RPMI7951 (cell line): Measurements from ENCODE around the gene GPC6. TPM values are rescaled to one million over a fixed set of nuclear protein-coding genes. Genes with fewer than 3 reads are reported as not detected.
A peak's percentile ranks its signal among the peaks of the same experiment; 100 is the strongest.

Experiments used
- DNase-seq: peaks from one replicate; pipeline ENCODE4 v3.0.0-alpha.2; 2012; ENCODE audit warnings: low read depth
- total RNA-seq: library from RNA; depleted of rRNA; stranded (reverse); fragments of >200 nt; shearing (Covaris generic); gene quantifications from 2 replicates; pipeline ENCODE4 v1.2.3, GENCODE V29; 2014

GPC6 gene
- total RNA-seq, 1 experiment from 2014 or later, result under 0.01 TPM

DNA sequence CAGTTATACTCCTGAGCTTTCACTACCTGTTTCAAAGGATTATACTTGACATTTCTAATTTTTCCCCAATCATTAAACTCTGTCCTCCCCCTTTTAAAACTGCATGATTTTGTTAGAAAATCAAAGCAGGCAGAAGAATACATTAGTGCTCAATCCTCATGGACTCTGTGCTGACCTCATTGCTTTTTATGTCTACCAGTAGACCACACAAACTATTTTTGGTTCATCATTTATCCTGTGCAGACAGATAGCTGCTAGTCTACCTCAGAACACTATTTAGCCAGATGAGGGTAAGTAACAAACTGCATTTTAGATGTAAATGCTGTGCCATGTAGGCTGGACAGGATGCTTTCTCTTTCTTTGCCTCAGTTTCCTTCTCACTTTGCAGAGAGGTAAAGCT is 1016.9 kb downstream of the GPC6 start:
- DNase-seq, result no peak

DNA sequence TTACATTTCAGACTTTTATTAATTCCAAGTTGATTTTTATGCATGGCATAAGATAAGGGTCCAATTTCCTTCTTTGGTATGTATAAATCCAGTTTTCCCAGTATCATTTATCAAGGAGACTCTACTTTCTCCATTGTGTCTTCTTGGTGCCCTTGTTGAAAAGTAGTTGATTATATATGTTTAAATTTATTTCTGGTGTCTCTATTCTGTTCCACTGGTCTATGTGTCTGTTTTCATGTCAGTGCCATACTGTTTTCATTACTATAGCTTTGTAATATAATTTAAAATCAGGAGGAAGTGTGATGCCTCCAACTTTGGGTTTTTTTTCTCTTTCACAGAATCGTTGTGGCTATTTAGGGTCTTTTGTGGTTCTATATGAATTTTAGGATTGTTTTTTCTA is 1019.9 kb downstream of the GPC6 start:
- no peak for DNase-seq

DNA sequence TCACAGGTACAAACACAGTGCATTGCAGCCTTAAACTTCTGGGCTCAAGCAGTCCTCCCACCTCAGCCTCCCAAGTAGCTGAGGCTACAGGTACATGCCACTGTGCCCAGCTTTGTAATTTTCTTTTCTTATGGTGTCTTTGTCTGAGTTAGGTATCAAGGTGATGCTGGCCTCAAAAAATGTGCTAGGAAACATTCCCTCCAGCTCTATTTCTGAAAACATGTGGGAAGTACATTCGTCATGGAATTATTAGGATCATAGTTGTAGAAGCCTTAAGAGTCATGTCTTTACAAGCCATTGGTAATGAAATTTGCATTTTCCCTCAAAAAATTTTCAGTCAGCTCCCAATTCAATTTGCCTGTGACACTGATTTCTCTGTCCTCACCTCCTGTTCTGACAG is 1021.3 kb downstream of the GPC6 start:
- DNase-seq, result no peak

DNA sequence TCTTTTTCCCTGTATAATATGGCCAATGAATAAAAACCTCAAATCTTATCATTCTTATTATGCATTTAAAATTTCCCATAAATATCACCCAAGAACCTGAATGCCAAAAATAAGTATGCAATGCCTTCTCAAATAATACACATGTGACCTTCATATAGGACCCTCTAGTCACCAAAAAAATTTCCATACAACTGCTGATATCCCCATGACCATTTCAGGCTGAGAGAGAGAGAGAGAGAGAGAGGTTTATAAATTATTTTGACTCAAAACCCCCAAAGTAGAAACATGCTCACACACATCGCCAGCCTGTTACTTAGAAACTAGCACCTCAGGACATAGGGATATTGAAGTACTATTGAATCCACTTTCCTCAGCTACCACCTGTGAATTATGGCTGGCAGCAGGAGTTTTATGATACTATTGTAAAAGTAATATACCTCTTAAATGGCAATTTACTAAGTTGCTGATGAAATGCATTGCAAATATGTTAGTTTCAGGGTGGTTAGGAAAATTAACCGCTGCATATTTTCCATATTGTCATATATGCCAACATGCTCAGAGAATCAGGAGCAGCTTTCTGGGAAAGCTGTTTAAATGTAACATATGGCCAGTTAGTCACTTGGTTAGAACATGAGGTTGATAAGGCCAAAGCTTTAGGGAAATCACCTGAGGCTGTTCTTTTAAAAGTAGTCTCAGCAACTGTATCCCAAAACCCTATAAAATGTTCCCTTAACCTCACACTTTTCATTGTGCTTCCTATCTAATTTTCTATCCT is 1022.0 kb downstream of the GPC6 start:
- DNase-seq, result no peak

DNA sequence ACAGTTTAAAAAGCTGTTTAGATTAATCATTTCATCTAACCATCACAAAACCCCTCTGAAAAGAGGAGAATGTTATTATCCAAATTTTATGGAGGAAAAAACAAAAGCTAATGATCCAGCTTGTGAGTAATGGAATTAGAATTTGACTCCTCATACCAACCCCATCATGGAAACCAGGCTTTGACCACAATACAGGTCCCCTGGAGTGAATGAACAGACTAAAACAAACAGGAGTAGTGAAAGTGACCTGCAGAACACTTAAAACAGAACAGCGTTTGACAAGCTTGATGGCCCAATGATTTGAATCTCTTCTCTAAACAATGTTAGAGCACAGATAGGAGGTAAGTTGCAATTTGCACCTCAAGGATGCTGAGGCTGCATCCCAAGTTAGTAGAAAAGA is 1022.9 kb downstream of the GPC6 start:
- peak; percentile 65 for DNase-seq

DNA sequence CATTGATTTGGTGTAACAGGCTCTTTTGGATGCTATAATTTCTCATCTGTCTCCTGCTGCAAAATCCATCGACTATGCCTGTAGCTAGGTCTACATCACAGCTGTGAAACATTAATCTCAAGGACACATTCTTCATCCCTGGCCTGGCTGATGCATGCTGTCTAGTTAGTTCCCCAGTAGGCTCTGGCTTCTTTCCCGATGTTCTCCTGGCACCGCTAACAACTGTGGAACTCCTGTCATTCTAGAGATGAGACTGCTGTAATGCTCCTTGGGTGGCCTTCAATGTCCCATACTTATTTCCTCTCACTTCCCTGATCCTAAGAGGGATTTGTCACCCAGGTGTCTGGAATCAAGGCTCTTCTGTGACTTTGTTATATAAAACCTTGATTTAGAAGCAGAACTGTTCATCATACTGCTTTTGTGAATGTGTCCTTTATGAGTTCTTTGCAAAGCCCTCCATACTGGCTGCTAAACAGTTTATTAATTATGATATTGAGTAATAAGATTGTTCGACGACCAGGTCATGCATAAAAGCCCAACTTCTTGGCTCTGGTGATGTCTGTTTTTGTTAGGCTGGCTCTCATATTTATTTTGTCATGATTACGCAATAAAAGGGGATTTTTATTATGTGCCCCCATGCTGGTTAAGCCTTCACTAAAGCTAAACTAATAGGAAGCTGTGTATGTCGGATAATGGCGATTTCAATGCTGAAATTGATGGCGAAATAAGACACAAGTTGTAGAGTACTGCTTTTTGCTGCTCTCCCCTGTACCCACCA is 1025.4 kb downstream of the GPC6 start:
- no peak for DNase-seq

DNA sequence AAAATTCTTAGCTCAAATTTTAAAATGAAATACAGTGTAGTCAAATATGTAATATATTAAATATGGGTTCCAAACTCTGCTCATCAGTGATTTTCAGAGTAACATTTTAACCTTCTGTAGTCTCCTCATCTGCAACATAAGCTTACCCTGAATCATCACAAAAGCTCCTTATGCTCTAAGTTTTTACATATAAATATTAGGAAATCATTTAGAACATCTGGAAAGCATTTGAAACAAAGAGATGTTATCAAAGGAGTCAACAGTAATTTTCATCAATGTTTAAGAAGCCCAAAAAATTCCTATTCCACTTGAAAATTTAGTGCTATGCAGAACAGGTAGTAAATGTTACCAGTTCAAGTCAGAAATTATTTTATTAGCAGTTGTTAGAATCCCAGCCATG is 1028.1 kb downstream of the GPC6 start:
- no peak for DNase-seq

DNA sequence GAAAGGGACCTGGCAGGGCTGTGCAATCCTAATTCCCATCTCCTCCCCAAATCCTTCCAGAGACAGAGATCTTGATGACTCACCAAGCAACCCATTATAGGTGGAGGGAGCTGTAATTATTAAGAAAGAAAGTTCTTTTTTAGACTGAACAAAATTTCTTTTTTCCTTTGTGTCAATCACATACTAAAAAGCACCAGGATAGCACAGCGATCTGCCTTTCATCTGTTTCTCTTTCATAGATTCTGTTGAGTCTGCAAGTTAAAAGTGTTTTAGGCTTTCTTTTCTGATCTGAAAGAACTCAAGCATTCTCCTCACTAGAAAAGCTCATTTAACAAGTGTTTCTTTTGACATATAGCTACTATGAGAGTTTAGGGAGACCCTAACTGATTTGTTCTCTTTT is 1030.1 kb downstream of the GPC6 start:
- no peak for DNase-seq

DNA sequence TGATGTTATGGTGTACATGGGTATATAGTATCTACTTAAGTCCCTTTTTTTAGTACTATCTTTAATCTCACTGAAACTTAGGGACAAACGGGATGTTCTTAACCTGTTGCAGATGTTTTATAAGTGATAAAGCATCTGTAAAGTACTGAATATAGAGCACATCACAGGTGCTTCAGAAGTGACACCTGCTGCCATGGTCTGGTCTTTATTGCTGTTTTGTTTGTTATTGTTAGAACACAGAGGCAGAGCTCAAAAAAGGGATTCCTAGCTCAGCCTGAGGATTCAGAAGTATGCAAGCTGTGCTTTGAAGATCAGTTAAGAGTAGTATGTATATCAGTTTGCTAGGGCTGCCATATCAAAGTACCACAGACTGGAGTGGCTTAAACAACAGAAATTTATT is 1033.4 kb downstream of the GPC6 start:
- DNase-seq, result no peak

DNA sequence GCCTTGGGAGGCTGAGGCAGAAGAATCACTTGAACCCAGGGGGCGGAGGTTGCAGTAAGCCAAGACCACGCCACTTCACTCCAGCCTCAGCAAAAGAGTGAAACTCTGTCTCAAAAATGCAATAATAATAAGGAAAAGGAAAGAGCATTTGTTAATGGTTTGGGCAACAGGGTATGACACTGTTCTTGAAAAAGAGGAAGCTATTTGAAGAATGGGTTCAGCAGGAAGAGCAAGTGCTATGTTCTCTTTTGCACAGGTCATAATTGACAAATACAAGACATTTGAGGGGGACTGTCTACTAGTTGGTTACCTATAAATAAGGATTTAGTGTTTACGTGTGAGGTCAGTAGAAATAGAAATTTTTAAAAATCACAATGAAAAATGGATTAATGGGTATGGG is 1034.6 kb downstream of the GPC6 start:
- DNase-seq, result no peak

DNA sequence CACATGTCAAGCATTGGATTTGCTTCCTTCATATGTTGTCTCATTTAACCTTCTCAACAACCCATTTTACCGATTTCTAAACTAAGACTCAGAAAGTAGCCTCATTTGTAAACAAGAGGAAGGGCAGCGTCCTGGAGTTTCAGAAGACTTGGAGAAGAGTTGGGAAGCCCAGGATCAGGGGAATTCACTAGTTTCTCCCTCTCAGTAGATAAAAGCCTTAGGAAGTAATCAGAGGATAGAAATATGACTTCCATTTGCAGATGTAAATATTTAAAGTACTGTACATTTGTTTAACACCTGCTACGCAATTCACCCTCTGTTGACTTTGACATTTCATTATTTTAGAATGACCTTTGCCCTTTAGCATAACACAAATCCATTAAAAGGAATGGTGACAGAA is 1036.4 kb downstream of the GPC6 start:
- no peak for DNase-seq

DNA sequence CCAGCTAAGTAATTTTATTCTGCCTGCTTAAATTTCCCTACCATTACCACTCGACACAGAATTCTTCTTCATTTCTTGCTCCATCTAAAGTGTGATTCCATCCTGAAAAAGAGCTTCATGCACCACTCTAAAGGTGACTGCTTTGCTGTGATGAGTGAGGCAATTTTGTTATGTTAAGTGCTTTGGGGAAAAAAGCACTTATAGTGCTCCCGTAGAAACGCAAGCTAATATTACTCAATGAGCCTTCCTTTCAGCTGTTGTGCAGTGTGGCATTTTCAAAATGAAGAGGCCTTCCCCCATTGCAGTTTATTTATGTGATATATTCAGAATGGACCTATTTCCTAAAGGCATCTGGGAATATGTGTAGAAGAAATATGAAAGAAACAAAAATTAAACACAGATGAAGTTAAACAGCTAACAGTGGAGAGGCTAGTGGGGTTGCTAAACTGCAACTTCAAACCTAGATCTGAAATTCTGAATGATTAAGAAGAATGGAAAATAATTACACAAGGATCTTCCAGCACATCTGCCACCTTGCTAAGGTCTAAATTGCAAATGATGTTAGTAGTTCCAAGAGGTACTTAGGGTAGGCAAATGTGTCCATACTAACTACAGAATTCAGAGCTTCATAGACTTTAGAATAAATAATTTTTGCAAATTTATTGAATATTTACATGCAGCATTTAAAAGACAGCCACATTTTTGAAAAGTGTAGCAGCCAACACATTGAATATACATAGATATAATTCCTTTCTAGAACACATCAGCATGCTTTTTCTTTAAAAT is 1041.2 kb downstream of the GPC6 start:
- DNase-seq, result no peak

DNA sequence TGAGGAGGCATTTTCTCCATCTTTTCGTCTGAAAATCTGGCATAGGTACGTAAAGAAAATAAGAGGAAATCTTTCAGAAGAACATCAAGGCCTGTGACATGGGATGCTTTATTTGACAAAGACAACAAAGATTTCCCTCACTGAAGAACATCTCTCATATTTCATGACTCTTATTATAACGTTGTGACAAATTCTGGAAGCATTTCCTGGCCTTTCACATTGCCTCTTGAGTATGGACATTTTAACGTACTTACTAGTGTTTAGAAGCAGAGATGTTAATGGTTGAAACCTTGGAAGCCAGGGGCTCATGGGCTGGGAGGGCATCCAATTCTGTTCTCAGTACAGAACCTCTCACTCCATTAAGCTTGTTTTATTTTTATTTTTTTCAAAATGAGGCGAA is 1042.1 kb downstream of the GPC6 start:
- no peak for DNase-seq

DNA sequence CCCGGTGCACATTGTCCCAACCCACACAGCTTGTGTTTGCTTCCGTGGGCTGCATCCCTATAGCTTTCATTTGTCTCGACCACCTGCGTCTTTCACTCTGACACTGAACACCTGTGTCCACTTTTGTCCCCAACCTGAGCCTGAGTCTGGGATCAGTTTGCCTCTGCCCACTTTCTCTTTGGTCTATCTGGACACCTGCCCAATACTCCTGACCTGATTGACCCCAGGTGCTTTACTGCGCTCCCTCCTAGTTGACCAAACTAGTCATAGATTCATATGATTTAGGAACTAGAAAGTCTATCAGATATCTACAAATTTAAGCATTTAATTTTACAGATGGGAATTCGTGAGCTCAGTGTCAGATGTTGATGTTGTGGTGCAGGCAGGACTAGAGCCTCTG is 1043.0 kb downstream of the GPC6 start:
- DNase-seq, result no peak

DNA sequence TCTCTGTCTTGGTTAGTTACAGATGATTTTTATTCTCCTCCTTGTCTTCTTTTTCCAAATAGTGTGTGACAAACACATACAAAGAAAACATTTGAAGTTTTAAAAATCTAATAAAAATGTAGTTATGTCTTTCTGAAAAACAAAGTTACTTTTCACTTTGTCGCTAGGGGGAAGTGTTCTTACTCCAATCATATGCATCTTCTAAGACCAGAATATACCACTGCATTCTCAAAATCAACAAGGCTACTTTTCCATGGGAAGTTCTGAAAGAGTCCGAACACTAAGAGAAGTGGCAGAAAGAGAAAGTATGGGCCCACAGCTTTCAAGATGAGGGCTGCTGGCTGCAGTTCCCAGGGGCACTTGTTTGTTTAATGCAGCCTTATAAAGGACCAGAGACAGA is 1043.9 kb downstream of the GPC6 start:
- DNase-seq, result peak; percentile 27

DNA sequence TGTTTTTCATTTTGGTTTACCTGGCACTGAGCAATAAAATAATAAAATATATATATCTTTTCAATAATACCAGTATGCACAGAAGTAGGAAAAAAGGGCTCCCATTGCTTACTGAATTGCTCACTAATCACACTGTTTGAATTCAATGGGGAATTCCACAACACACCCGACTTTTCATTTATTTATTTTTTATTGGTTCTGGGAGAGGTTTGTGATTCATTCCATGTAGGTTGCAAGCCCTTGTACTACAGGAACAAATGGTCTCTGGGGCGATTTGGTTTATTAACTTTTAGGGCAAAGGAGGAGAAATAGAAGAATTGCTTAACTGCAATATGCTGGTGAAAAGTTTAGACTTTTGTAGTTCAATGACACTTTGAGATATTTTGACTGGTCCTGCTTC is 1045.4 kb downstream of the GPC6 start:
- no peak for DNase-seq

DNA sequence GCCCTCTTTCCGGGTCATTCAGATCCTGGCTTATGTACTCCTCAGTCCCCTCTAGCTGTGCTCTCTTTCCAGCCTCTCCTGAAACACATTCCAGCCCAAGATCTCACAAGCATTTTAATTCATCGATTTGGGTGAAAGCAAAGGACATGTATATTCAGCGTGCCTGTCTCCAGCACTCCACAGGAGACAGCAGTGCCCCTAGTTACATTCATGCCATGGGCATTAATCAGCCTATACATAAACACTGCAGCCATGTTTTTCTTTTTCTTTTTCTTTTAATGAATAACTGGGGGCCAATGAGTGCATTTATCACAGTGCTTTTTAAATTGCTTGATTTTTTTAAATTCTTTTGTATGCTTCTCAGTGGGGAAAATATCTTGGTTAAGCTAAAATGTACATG is 1053.7 kb downstream of the GPC6 start:
- no peak for DNase-seq

DNA sequence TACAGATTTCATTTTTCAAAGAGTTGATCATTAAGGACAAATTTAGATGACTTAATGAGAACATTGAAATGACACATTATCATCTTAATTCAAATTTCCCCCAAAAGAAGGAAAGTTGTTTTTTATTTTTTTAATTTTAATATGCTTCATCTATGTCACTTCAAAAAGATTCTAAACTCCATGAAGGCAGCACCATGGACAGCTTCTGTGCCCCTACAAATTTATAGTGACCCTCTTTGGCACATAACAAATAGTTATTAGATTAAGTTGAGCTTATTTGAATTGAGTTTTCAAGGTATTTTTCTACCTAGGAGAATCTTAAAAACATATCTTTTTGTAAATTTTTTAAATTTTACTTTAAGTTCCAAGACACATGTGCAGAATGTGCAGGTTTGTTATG is 1054.2 kb downstream of the GPC6 start:
- no peak for DNase-seq

DNA sequence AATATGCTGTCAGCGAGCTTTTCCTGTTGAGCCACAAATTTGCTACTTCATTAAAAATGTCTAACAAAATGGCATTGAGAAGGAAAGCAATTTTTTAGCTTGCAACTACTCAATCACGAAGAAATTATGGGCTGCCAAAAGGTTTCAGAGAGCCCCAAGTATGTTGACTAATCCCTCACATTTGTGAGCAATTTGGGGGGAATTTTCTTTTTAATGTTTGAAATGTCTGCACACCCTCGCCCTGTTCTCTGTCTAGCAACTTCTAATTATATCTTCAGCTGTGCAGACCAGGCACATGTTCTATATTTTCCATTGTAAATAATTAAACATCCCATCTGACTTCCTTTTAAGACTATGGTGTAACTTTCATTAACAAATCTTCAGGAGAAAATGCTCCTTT is 1060.0 kb downstream of the GPC6 start:
- DNase-seq, result no peak

DNA sequence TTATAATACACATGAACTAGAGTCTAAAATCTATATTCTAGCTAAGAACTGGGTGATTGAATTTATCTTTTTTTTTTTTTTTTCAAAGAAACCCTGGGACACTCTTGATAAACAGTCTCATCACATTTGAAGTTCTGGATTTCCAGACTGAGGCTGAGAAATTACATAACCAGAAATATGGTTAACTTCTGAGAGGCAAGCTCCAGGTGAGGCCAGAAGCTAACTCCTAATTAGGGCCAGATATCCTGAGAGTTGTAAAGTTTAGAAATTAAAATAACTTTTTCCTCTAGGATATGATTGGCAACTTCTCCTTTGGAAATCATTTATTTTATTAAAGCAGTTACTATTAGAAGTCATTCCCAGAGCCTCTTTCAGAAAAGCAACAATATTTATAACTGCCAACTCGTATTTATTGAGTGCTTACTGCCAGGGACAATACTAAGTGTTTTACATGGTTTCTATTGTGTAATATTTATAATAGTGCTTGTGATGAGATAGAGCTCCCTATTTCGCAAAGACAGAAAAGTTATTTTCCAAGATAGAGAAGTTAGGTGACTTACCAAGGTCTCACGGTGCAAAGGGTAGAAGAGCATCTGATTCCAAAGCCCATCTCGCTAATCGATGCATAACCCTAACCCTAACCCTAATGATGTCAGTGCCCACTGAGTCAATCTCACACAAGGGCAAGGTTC is 1065.2 kb downstream of the GPC6 start:
- no peak for DNase-seq

DNA sequence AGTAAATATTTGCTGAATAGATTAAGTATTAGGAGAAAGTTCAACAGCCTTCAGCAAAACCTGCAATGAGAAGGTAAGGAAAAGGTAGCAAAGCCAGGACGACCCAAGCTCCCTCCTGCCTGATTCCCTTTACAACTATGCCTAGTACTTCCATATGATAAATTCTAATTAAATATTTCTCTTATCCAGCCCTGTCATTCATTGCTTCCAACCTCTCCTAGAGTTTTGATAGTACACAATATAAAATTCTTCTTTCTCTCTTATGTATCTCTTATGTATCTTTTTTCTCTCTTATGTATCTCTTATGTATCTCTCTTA is 1065.7 kb downstream of the GPC6 start:
- no peak for DNase-seq

DNA sequence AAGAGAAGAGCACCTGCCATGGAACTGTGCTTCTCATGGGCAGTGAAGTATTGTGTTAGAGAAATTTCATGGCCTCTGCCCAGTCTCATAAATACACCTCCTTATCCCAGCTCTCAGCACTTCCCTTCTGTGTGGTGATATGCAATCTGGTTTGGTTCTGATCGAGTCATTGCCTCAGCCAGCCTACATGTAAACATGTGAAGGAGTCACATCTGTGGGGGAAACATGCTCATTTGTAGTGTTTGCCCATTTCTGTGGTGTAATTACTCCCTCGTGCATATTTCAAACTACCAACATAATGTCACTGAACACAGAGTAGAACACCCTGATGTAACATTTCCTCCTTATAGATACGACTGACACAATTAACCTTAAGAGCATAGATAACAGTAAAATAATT is 1069.9 kb downstream of the GPC6 start:
- DNase-seq, result no peak
